ENCODE measurements around the gene SPCS2.
"Not testable (repeated sequence)": the region's sequence is repeated elsewhere in the genome, so short reads cannot be mapped to it uniquely, and the experiment has no call there.

Gene SPCS2

DNA sequence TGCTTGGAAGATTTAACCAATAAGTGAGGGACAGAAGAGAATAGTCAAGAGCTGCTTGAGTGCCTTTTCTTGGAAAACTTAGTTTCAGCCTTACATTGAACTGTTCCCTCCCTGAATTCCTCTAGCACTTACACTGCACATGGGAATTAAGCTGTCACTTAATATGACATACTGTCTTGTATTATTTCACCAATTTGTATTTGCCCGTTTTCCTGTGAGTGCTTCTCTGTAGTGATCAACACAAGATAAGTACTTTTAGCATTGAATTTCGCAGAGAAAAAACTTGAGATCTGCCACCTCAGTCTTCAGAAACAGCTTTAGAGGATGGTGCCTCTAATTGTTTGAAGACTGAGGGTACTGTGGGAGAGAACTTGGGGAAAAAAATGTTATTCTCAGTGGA lies 3.7 kb downstream of the SPCS2 start:
- no peaks in the 10 kb centered on the region for H3K9me3 ChIP-seq (ENCODE audit: insufficient read depth, low read depth, low read length)
- no peak overlapping the region for H3K4me3 ChIP-seq (ENCODE audit: low read length)
- H3K27me3 ChIP-seq (ENCODE audit: insufficient read depth, low read length), result no peaks in the 10 kb centered on the region
- H3K4me1 ChIP-seq (ENCODE audit: insufficient read depth, low read length), result peaks cover 3% of the 10 kb centered on the region; the same call in 1 of the 2 replicates
- no peak overlapping the region for H3K27ac ChIP-seq (ENCODE audit: low read length)
- H3K36me3 ChIP-seq (ENCODE audit: insufficient read depth, low read depth, low read length), result peaks cover 16% of the 10 kb centered on the region
- H3K9ac ChIP-seq (ENCODE audit: low read depth, low read length), result no peak overlapping the region

DNA sequence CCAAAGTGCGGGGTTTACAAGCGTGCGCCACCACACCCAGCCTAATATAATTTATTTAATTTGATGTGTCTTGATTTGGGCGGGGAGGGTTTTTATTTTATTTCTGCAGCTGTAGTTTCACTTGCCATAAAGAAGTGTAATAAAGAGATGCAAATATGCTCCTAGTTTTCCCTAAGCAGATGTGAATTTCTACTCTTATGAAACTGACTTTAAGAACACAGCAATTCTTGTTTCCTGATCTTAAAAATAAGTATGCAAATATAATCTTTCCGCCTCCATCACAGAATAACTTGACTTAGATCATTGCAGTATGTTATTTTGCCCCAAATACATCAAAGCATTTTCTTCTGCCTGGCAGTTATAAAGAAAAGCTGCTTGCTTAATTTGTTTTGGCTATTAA lies 4.4 kb downstream of the SPCS2 start:
- peaks cover 17% of the 10 kb centered on the region for H3K36me3 ChIP-seq (ENCODE audit: insufficient read depth, low read depth, low read length)

GRCh38 chr11:74954199-74954598 lies 5.1 kb downstream of the SPCS2 start:
- H3K27me3 ChIP-seq (ENCODE audit: insufficient read depth, low read length), result no peaks in the 10 kb centered on the region
- no peaks in the 10 kb centered on the region for H3K9me3 ChIP-seq (ENCODE audit: insufficient read depth, low read depth, low read length)
- no peak overlapping the region for H3K27ac ChIP-seq (ENCODE audit: low read length)
- H3K9ac ChIP-seq (ENCODE audit: low read depth, low read length), result no peak overlapping the region
- no peak overlapping the region for H3K4me3 ChIP-seq (ENCODE audit: low read length)
- 0 out of 2 replicates have a peak, but pooled peaks cover 6% of the 10 kb centered on the region for H3K4me1 ChIP-seq (ENCODE audit: insufficient read depth, low read length)
- H3K36me3 ChIP-seq (ENCODE audit: insufficient read depth, low read depth, low read length), result peaks cover 23% of the 10 kb centered on the region

More for the DNA sequence above, 4.4 kb downstream of the SPCS2 start:
- Histone ChIP-seq H3K4me3 (ENCODE audit: low read length) (no peak overlapping the region), H3K4me1 (ENCODE audit: insufficient read depth, low read length) (peaks cover 4% of the 10 kb centered on the region; the same call in 1 of the 2 replicates), H3K9ac (ENCODE audit: low read depth, low read length) (no peak overlapping the region), H3K27ac (ENCODE audit: low read length) (no peak overlapping the region), H3K9me3 (ENCODE audit: insufficient read depth, low read depth, low read length) (no peaks in the 10 kb centered on the region), H3K27me3 (ENCODE audit: insufficient read depth, low read length) (no peaks in the 10 kb centered on the region)

- Histone ChIP-seq H3K27ac (ENCODE audit: low read length) (no peak overlapping the region), H3K27me3 (ENCODE audit: insufficient read depth, low read length) (no peaks in the 10 kb centered on the region), H3K36me3 (ENCODE audit: insufficient read depth, low read depth, low read length) (peaks cover 27% of the 10 kb centered on the region), H3K9ac (ENCODE audit: low read depth, low read length) (no peak overlapping the region), H3K4me3 (ENCODE audit: low read length) (no peak overlapping the region), H3K9me3 (ENCODE audit: insufficient read depth, low read depth, low read length) (no peaks in the 10 kb centered on the region), H3K4me1 (ENCODE audit: insufficient read depth, low read length) (0 out of 2 replicates have a peak, but pooled peaks cover 4% of the 10 kb centered on the region)
Observed at GRCh38 chr11:74956397-74957015, 7.4 kb downstream of the SPCS2 start.

- 0 out of 2 replicates have a peak, but pooled peaks cover 4% of the 10 kb centered on the region for H3K4me1 ChIP-seq (ENCODE audit: insufficient read depth, low read length)
- no peak overlapping the region for H3K27ac ChIP-seq (ENCODE audit: low read length)
- H3K9me3 ChIP-seq (ENCODE audit: insufficient read depth, low read depth, low read length), result no peaks in the 10 kb centered on the region
- H3K9ac ChIP-seq (ENCODE audit: low read depth, low read length), result no peak overlapping the region
- peaks cover 20% of the 10 kb centered on the region; the same call in 1 of the 2 replicates for H3K36me3 ChIP-seq (ENCODE audit: insufficient read depth, low read depth, low read length)
- H3K4me3 ChIP-seq (ENCODE audit: low read length), result no peak overlapping the region
- H3K27me3 ChIP-seq (ENCODE audit: insufficient read depth, low read length), result no peaks in the 10 kb centered on the region
Observed at GRCh38 chr11:74957937-74958629, 9.0 kb downstream of the SPCS2 start.

DNA sequence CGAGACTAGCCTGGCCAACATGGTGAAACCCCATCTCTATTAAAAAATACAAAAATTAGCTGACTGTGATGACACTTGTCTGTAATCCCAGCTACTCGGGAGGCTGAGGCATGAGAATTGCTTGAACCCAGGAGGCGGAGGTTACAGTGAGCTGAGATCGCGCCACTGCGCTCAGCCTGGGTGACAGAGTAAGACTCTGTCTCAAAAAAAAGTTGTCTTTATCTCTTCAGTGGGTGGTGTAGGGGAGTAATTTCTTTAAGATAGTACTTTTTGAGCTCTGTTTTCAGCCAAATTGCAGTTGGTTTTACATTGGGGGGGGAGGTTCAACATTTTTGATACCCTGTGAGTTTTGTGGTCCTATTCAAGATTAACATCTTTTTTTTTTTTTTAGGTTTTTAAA lies 11.1 kb downstream of the SPCS2 start:
- not testable (repeated sequence) for H3K9ac ChIP-seq (ENCODE audit: low read depth, low read length); H3K9me3 ChIP-seq (ENCODE audit: insufficient read depth, low read depth, low read length); H3K27ac ChIP-seq (ENCODE audit: low read length); H3K27me3 ChIP-seq (ENCODE audit: insufficient read depth, low read length); H3K4me1 ChIP-seq (ENCODE audit: insufficient read depth, low read length); H3K4me3 ChIP-seq (ENCODE audit: low read length)
- H3K36me3 ChIP-seq (ENCODE audit: insufficient read depth, low read depth, low read length), result peaks cover 27% of the 10 kb centered on the region; the same call in 1 of the 2 replicates

- Histone ChIP-seq H3K27me3 (ENCODE audit: insufficient read depth, low read length) (no peaks in the 10 kb centered on the region), H3K9ac (ENCODE audit: low read depth, low read length) (no peak overlapping the region), H3K4me3 (ENCODE audit: low read length) (no peak overlapping the region), H3K36me3 (ENCODE audit: insufficient read depth, low read depth, low read length) (peaks cover 61% of the 10 kb centered on the region), H3K27ac (ENCODE audit: low read length) (no peak overlapping the region), H3K4me1 (ENCODE audit: insufficient read depth, low read length) (no peaks in the 10 kb centered on the region), H3K9me3 (ENCODE audit: insufficient read depth, low read depth, low read length) (no peaks in the 10 kb centered on the region)
Observed at GRCh38 chr11:74966651-74967050, 17.6 kb downstream of the SPCS2 start.

GRCh38 chr11:74970852-74971395 lies 21.9 kb downstream of the SPCS2 start:
- Histone ChIP-seq H3K27me3 (ENCODE audit: insufficient read depth, low read length) (no peaks in the 10 kb centered on the region), H3K27ac (ENCODE audit: low read length) (no peak overlapping the region), H3K4me1 (ENCODE audit: insufficient read depth, low read length) (no peaks in the 10 kb centered on the region), H3K36me3 (ENCODE audit: insufficient read depth, low read depth, low read length) (peaks cover 80% of the 10 kb centered on the region), H3K9ac (ENCODE audit: low read depth, low read length) (no peak overlapping the region), H3K4me3 (ENCODE audit: low read length) (no peak overlapping the region), H3K9me3 (ENCODE audit: insufficient read depth, low read depth, low read length) (no peaks in the 10 kb centered on the region)

DNA sequence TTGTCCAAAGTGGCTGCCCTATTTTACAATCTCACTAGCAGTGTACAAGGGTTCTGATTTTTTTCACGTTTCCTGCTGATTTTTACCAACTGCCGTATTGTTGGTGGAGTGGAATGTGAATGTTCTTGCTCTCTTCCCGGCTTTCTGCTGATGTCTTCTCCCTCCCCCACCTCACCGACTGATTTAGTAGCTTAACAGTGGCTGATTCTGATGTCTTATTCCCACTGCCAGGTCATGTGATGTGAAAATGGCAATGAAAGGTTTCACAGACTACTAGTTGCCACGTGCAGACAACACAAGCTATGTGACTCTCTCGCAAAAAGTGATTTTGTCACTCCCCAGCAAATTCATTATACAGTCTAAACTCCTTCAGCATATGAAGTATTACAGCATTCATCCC lies 22.4 kb downstream of the SPCS2 start:
- no peaks in the 10 kb centered on the region for H3K4me1 ChIP-seq (ENCODE audit: insufficient read depth, low read length)
- no peak overlapping the region for H3K27ac ChIP-seq (ENCODE audit: low read length)
- no peak overlapping the region for H3K9ac ChIP-seq (ENCODE audit: low read depth, low read length)
- no peaks in the 10 kb centered on the region for H3K27me3 ChIP-seq (ENCODE audit: insufficient read depth, low read length)
- H3K4me3 ChIP-seq (ENCODE audit: low read length), result no peak overlapping the region
- H3K9me3 ChIP-seq (ENCODE audit: insufficient read depth, low read depth, low read length), result no peaks in the 10 kb centered on the region
- H3K36me3 ChIP-seq (ENCODE audit: insufficient read depth, low read depth, low read length), result peaks cover 80% of the 10 kb centered on the region

GRCh38 chr11:74978041-74978440 lies 29.0 kb downstream of the SPCS2 start:
- no peaks in the 10 kb centered on the region for H3K4me1 ChIP-seq (ENCODE audit: insufficient read depth, low read length)
- no peak overlapping the region for H3K27ac ChIP-seq (ENCODE audit: low read length)
- H3K36me3 ChIP-seq (ENCODE audit: insufficient read depth, low read depth, low read length), result peaks cover 66% of the 10 kb centered on the region
- no peak overlapping the region for H3K9ac ChIP-seq (ENCODE audit: low read depth, low read length)
- H3K4me3 ChIP-seq (ENCODE audit: low read length), result no peak overlapping the region
- H3K27me3 ChIP-seq (ENCODE audit: insufficient read depth, low read length), result no peaks in the 10 kb centered on the region
- H3K9me3 ChIP-seq (ENCODE audit: insufficient read depth, low read depth, low read length), result no peaks in the 10 kb centered on the region

DNA sequence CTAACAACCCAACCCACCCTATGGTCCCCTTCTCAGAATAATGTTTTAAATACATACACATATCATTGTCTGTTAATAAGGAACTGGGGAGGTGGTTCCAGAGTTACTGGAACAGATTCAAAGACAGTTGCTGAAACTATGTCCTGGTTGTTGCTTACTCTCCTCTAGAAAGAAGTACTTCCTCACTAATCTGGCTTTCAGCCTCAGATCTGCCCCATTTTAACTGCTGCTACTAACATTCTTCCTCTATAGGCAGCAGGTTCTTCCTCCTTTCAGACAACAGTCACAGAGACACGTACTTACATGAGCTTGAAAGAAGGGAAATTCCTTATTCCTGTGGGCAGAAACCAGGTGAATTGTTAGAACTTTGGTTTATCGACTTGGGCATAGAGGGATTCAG lies 31.6 kb downstream of the SPCS2 start:
- no peak overlapping the region for H3K4me3 ChIP-seq (ENCODE audit: low read length)
- peaks cover 43% of the 10 kb centered on the region for H3K36me3 ChIP-seq (ENCODE audit: insufficient read depth, low read depth, low read length)
- no peaks in the 10 kb centered on the region for H3K27me3 ChIP-seq (ENCODE audit: insufficient read depth, low read length)
- H3K4me1 ChIP-seq (ENCODE audit: insufficient read depth, low read length), result no peaks in the 10 kb centered on the region
- no peak overlapping the region for H3K9ac ChIP-seq (ENCODE audit: low read depth, low read length)
- no peak overlapping the region for H3K27ac ChIP-seq (ENCODE audit: low read length)
- H3K9me3 ChIP-seq (ENCODE audit: insufficient read depth, low read depth, low read length), result no peaks in the 10 kb centered on the region

DNA sequence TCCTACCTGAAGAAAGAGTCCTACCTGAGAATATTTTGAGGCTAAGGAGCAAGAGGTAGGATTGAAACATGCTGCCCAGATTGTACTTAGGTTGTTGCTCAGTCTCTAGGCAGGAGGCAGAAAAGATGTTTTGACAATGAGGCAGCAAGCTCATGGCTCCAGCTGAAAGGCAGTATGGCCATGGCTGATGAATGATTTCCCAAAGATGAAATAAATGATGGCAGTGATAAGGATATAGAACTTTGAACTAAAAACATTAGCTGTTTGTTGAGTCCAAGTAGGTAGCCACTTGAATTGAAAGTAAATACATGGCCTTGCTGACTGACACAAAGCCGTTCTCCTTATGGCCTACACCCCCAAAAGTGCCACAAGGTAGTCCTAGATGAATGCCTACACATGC lies 32.8 kb downstream of the SPCS2 start:
- H3K36me3 ChIP-seq (ENCODE audit: insufficient read depth, low read depth, low read length), result peaks cover 33% of the 10 kb centered on the region
- no peak overlapping the region for H3K27ac ChIP-seq (ENCODE audit: low read length)
- H3K9me3 ChIP-seq (ENCODE audit: insufficient read depth, low read depth, low read length), result no peaks in the 10 kb centered on the region
- no peaks in the 10 kb centered on the region for H3K27me3 ChIP-seq (ENCODE audit: insufficient read depth, low read length)
- no peak overlapping the region for H3K9ac ChIP-seq (ENCODE audit: low read depth, low read length)
- H3K4me3 ChIP-seq (ENCODE audit: low read length), result no peak overlapping the region
- H3K4me1 ChIP-seq (ENCODE audit: insufficient read depth, low read length), result no peaks in the 10 kb centered on the region

Measured in iPS-20b (cell line).